Chondrocyte (in vitro differentiated cells): ENCODE results near the gene FOXK1. TPM values are rescaled to one million over a fixed set of nuclear protein-coding genes. Genes with fewer than 3 reads are reported as not detected.

ENCODE experiments used
- DNase-seq: peaks from one replicate; pipeline ENCODE4 v3.0.0; 2021; ENCODE audit warnings: mixed read lengths, low spot score
- H3K27ac Mint-ChIP-seq: one replicate; pipeline ENCODE4 v1.8.0; 2021; ENCODE audit warnings: mild to moderate bottlenecking, moderate library complexity, mixed read lengths; ENCODE audit not compliant: unreplicated experiment
- H3K27me3 Mint-ChIP-seq: 2 replicates; pipeline ENCODE4 v1.8.0; 2021; ENCODE audit warnings: low read depth, mixed read lengths
- H3K36me3 Mint-ChIP-seq: 2 replicates; pipeline ENCODE4 v1.8.0; 2021; ENCODE audit warnings: low read depth, mixed read lengths
- H3K4me1 Mint-ChIP-seq: 2 replicates; pipeline ENCODE4 v1.8.0; 2021; ENCODE audit warnings: low read depth, mild to moderate bottlenecking, mixed read lengths
- H3K4me3 Mint-ChIP-seq: one replicate; pipeline ENCODE4 v1.8.0; 2021; ENCODE audit warnings: mild to moderate bottlenecking, moderate library complexity, mixed read lengths; ENCODE audit not compliant: unreplicated experiment
- H3K9me3 Mint-ChIP-seq: 2 replicates; pipeline ENCODE4 v1.8.0; 2021; ENCODE audit warnings: low read depth, mixed read lengths
- total RNA-seq: library from RNA; stranded (reverse); gene quantifications from 3 replicates; pipeline ENCODE4 v1.2.1, GENCODE V29; 2021
- TF ChIP-seq, protein P1 (sequence below): fragments of 200-600 bp; sonication (generic); IDR thresholded peaks from 2 replicates; pipeline ENCODE4 v1.5.0; 2021; ENCODE audit warnings: antibody characterized with exemption, mild to moderate bottlenecking, moderate library complexity

The FOXK1 gene
- total RNA-seq, 1 donor from 2014 or later, result 77.9 TPM

DNA sequence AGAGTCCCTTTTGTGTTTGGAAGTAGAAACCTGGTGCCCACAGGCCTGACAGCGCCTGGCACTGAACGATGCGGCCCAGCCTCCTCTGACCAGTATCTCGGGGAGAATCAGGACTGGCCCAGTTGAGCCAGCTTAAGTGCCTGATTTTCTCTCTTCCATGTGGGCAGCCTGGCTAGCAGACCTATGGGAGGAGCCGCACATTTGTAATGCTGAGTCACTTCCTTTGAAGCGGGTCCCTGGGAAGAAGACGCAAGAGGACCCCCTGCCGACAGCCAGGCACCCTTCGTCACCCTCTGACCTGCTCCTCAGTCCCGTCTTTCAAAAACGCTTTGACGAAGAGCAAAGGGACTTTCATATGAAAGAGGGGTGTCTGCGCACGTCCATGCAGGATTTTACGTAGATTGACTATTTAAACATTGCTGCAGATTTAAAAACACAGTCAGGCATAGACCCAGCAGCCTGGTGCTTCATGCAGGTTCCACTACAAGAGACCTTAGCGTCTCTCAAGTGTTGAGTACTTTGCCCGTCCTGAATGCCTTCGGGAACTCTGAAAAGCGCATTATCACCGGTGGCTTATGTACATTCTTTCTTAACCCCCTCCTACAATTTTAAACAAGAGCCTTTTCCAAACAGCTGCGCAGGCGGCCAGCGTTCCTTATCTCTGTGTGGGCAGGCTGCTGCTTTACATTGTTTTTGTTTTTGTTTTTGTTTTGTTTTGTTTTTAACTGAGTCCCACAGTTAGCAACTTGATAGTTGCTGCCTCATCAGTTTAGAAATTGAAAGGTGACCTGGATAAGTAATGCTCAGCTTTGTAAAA, 56.8 kb downstream of the FOXK1 start:
- no peak for DNase-seq
- no peaks in the 10 kb centered on the region for H3K27me3 Mint-ChIP-seq

GRCh38 chr7:4739528-4739992, 57.5 kb downstream of the FOXK1 start:
- TF ChIP-seq, protein P1, sequence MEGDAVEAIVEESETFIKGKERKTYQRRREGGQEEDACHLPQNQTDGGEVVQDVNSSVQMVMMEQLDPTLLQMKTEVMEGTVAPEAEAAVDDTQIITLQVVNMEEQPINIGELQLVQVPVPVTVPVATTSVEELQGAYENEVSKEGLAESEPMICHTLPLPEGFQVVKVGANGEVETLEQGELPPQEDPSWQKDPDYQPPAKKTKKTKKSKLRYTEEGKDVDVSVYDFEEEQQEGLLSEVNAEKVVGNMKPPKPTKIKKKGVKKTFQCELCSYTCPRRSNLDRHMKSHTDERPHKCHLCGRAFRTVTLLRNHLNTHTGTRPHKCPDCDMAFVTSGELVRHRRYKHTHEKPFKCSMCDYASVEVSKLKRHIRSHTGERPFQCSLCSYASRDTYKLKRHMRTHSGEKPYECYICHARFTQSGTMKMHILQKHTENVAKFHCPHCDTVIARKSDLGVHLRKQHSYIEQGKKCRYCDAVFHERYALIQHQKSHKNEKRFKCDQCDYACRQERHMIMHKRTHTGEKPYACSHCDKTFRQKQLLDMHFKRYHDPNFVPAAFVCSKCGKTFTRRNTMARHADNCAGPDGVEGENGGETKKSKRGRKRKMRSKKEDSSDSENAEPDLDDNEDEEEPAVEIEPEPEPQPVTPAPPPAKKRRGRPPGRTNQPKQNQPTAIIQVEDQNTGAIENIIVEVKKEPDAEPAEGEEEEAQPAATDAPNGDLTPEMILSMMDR, result peak; percentile 79
- peak overlapping the region; percentile 61 for H3K4me3 Mint-ChIP-seq
- H3K4me1 Mint-ChIP-seq, result peaks cover 72% of the 10 kb centered on the region
- no peaks in the 10 kb centered on the region for H3K9me3 Mint-ChIP-seq
- H3K36me3 Mint-ChIP-seq, result peaks cover 19% of the 10 kb centered on the region
- no peaks in the 10 kb centered on the region for H3K27me3 Mint-ChIP-seq
- H3K27ac Mint-ChIP-seq, result peak overlapping the region; percentile 98
- no peak for DNase-seq

More for the DNA sequence above, 56.8 kb downstream of the FOXK1 start:
- H3K36me3 Mint-ChIP-seq, result peaks cover 22% of the 10 kb centered on the region
- no peaks in the 10 kb centered on the region for H3K9me3 Mint-ChIP-seq
- peaks cover 69% of the 10 kb centered on the region for H3K4me1 Mint-ChIP-seq
- peak overlapping the region; percentile 61 for H3K4me3 Mint-ChIP-seq
- H3K27ac Mint-ChIP-seq, result peak overlapping the region; percentile 98
- TF ChIP-seq, protein P1, result no peak

DNA sequence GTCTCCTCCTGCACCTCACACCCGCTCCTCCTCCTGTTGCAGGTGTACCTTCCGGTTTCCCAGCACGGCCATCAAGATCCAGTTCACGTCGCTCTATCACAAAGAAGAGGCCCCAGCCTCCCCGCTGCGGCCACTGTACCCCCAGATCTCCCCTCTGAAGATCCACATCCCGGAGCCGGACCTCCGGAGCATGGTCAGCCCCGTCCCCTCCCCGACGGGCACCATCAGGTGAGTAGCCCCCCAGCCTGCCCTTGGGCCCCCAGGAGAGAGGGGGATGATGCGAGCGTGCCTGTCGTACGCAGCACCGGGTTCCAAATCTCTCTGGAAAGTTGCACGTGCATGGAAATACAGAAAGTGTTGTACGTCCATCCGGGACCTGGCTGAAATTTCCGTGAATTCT, 58.7 kb downstream of the FOXK1 start:
- Mint-ChIP-seq H3K36me3 (peaks cover 17% of the 10 kb centered on the region), H3K4me1 (peaks cover 75% of the 10 kb centered on the region), H3K9me3 (no peaks in the 10 kb centered on the region), H3K4me3 (no peak overlapping the region), H3K27ac (peak overlapping the region; percentile 54), H3K27me3 (no peaks in the 10 kb centered on the region)
- TF ChIP-seq, protein P1, result no peak
- no peak for DNase-seq

DNA sequence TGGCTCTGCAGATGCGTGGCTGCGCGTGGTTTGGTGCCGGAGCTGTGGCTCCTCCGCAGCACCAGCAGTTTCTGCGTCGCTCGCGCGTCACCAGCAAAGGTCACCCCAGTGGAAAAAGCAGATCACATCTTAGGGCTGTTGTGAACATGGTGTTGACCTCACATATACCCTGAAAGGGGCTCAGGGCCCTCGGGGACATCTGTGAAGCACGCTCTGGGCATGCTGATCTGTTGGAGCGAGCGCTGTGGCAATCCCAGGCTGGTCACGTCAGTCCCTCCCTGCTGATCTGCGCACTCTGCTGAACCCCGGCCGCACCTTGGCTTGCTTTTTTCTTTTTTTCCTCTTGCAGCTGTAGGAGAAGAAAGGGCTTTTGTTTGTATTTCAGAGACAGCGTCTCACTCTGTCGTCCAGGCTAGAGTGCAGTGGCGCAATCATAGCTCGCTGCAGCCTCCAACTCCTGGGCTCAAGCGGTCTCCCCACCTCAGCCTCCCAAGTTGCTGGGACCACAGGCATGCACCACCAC, 60.0 kb downstream of the FOXK1 start:
- Mint-ChIP-seq H3K27me3 (no peaks in the 10 kb centered on the region), H3K4me3 (no peak overlapping the region), H3K9me3 (no peaks in the 10 kb centered on the region), H3K27ac (peak overlapping the region; percentile 98), H3K36me3 (peaks cover 19% of the 10 kb centered on the region), H3K4me1 (peaks cover 80% of the 10 kb centered on the region)
- TF ChIP-seq, protein P1, result no peak
- no peak for DNase-seq

DNA sequence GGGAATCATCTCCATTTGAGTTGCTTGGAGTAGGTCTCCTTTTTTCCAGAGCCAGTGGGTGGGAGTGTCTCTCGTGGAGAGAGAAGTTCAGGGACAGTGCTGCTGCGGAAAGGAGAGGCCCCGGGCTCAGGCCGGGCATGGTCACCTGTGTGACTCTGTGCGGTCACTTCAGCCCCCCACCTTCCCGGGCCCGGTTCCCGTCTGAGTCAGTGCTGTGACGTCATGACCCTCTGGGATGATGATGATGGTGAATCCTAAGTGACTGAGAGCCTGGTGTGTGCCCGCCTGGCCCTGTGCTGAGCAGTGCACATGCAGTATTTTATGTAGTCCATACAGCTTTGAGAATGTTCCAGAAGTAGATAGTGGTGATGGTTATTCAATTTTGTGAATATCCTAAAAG, 60.8 kb downstream of the FOXK1 start:
- no peaks in the 10 kb centered on the region for H3K27me3 Mint-ChIP-seq
- no peak overlapping the region for H3K4me3 Mint-ChIP-seq
- H3K9me3 Mint-ChIP-seq, result no peaks in the 10 kb centered on the region
- peaks cover 22% of the 10 kb centered on the region for H3K36me3 Mint-ChIP-seq
- H3K4me1 Mint-ChIP-seq, result peaks cover 85% of the 10 kb centered on the region
- H3K27ac Mint-ChIP-seq, result peak overlapping the region; percentile 98
- DNase-seq, result no peak
- TF ChIP-seq, protein P1, result no peak
